DND-41 (cell line): ENCODE results near the gene PHF1.

Experiments
- ATAC-seq: fragments of 200-7000 bp; cut with Tn5 transposase; 3 replicates; pipeline ENCODE4 v1.9.1; 2021; ENCODE audit warnings: low read depth; ENCODE audit not compliant: insufficient read depth
- DNase-seq: peaks from one replicate; pipeline ENCODE4 v3.0.0-alpha.2; 2020
- H2AFZ ChIP-seq: 2 replicates; pipeline ENCODE4 v1.6.0; 2012; ENCODE audit warnings: low read depth, low read length
- H3K27ac ChIP-seq: 2 replicates; pipeline ENCODE4 v1.5.1; 2012; ENCODE audit warnings: low read length, inconsistent platforms
- H3K27me3 ChIP-seq: fragments of 200-600 bp; sonication (generic); 2 replicates; pipeline ENCODE4 v1.6.0; 2012; ENCODE audit warnings: low read length, mild to moderate bottlenecking, inconsistent platforms; ENCODE audit not compliant: insufficient read depth, poor library complexity
- H3K36me3 ChIP-seq: 2 replicates; pipeline ENCODE4 v1.5.1; 2012; ENCODE audit warnings: low read length, inconsistent platforms; ENCODE audit not compliant: insufficient read depth
- H3K4me1 ChIP-seq: 2 replicates; pipeline ENCODE4 v1.5.1; 2012; ENCODE audit warnings: mild to moderate bottlenecking, low read length; ENCODE audit not compliant: insufficient read depth
- H3K4me2 ChIP-seq: 2 replicates; pipeline ENCODE4 v1.6.0; 2012; ENCODE audit warnings: mild to moderate bottlenecking, moderate library complexity, low read length, inconsistent platforms; ENCODE audit not compliant: insufficient read depth
- H3K4me3 ChIP-seq, 2 experiments: fragments of 200-600 bp in 1 of 2; shearing (Covaris generic) in 1 of 2; 2 replicates each; pipeline ENCODE4 v1.5.1; 2012 to 2016; ENCODE audit warnings: inconsistent platforms in 2 of 2, low read length in 2 of 2, mild to moderate bottlenecking in 2 of 2, low read depth in 1 of 2, moderate library complexity in 1 of 2
- H3K79me2 ChIP-seq: 2 replicates; pipeline ENCODE4 v1.6.0; 2012; ENCODE audit warnings: low read length, inconsistent platforms; ENCODE audit not compliant: insufficient read depth
- H3K9ac ChIP-seq: 2 replicates; pipeline ENCODE4 v1.6.0; 2012; ENCODE audit warnings: low read depth, mild to moderate bottlenecking, inconsistent platforms, low read length, moderate library complexity
- H3K9me3 ChIP-seq: 2 replicates; pipeline ENCODE4 v1.5.1; 2012; ENCODE audit warnings: low read length, moderate library complexity, mild to moderate bottlenecking, inconsistent platforms; ENCODE audit not compliant: insufficient read depth, severe bottlenecking
- H4K20me1 ChIP-seq: 2 replicates; pipeline ENCODE4 v1.6.0; 2012; ENCODE audit warnings: low read length; ENCODE audit not compliant: insufficient read depth
- EZH2 ChIP-seq: IDR thresholded peaks from 3 replicates; pipeline ENCODE4 v1.6.1; 2012; ENCODE audit warnings: borderline replicate concordance, low read depth, mild to moderate bottlenecking, moderate library complexity, low read length, inconsistent platforms; ENCODE audit not compliant: severe bottlenecking
- TF ChIP-seq, protein P1 (sequence below): IDR thresholded peaks from 2 replicates; pipeline ENCODE4 v1.5.1; 2012; ENCODE audit warnings: borderline replicate concordance, low read length, moderate library complexity, mild to moderate bottlenecking; ENCODE audit not compliant: poor library complexity, severe bottlenecking; ENCODE audit errors: extremely low read depth

PHF1 gene

DNA sequence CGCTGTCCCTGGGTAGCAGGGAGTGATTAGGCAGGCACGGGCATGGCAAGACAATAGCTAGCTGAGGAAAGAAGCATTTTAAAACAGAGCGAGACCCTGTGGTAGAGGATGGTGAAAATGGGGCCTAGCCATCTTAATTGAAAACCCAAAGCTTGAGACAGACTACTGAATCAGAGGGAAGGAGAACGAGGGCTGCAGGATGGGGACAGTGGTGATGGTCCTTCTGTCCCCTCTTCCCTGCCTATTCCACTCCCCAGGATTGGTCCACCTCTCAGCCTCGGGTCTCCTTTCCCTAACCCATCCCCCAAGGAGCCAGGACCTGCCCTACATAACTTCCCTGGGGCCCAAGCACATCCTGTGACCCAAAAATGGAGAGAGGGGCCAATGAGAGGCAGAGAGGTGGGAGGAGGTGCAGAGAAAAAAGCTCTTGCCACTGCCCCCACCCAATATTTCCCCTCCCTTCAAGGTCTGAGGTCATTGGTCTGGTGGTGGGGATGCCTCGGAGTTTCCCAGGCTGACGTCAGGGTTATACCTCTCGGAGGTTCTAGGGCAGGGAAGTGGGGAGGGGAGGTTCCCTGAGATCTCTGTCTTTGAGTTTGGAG lies 8.0 kb downstream of the PHF1 start:
- Histone ChIP-seq H4K20me1 (peaks cover 20% of the 10 kb centered on the region; the same call in 1 of the 2 replicates), H3K27ac (peak overlapping the region; percentile 99), H3K27me3 (no peaks in the 10 kb centered on the region), H3K79me2 (peaks cover 58% of the 10 kb centered on the region), H3K9me3 (no peaks in the 10 kb centered on the region), H2AFZ (peak overlapping the region; percentile 85), H3K9ac (peak overlapping the region; percentile 86), H3K4me3 (peak overlapping the region; percentile 13 to 84; a peak in 3 of 4 replicates), H3K36me3 (peaks cover 34% of the 10 kb centered on the region), H3K4me1 (peaks cover 75% of the 10 kb centered on the region), H3K4me2 (peak overlapping the region; percentile 87)
- TF ChIP-seq, protein P1, sequence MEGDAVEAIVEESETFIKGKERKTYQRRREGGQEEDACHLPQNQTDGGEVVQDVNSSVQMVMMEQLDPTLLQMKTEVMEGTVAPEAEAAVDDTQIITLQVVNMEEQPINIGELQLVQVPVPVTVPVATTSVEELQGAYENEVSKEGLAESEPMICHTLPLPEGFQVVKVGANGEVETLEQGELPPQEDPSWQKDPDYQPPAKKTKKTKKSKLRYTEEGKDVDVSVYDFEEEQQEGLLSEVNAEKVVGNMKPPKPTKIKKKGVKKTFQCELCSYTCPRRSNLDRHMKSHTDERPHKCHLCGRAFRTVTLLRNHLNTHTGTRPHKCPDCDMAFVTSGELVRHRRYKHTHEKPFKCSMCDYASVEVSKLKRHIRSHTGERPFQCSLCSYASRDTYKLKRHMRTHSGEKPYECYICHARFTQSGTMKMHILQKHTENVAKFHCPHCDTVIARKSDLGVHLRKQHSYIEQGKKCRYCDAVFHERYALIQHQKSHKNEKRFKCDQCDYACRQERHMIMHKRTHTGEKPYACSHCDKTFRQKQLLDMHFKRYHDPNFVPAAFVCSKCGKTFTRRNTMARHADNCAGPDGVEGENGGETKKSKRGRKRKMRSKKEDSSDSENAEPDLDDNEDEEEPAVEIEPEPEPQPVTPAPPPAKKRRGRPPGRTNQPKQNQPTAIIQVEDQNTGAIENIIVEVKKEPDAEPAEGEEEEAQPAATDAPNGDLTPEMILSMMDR, result no peak
- no peak for TF ChIP-seq EZH2
- DNase-seq (no peak), ATAC-seq (no peak)

DNA sequence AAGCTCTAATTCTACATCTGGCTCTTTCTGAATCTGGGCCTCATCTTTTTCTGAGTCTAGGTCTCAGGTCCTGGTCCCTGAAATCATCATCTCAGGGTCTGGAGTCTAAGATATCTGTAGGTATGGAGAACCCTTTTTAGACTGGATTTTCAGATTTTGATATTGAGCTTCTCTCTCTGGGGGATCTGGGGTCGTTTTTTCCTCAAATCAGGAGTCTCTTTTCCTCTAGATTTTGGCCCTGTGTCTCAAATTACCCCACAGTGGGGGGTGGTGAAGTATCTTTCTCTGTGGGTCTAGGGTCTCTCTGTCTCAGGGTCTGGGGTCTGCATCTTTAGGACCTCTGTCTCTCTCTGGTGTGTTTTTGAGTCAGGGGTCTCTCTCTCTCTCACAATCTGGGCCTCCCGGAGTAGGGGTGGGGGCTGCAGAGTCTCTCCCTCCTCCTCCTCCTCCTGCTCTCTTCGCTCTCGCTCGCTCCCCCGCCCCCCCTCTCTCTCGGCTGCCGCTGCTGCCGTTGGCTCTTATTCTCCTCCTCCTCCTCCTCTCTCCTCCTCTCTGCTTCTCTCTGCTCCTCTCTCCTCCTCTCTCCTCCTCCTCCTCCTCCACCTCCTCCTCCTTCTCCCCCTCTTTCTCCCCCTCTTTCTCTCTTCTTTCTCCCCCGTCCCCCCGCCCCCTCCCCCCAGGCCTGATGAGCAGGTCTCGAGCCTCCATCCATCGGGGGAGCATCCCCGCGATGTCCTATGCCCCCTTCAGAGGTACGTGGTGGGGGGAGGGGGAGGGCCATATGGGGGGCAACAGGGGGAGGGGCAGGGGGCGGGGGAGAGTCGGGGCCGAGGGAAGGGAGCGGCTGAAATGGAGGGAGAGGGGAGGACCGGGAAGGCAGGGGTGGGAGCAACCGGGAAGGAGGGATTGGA lies 9.0 kb downstream of the PHF1 start, which contains the start of gene SYNGAP1:
SYNGAP1 (plus strand) TSS at position 486 of the 911 bp plus-strand sequence; CDS start at position 686, 200 bp downstream.
- no peak for TF ChIP-seq EZH2
- TF ChIP-seq, protein P1, result no peak
- peaks cover 20% of the 10 kb centered on the region; the same call in 1 of the 2 replicates for H4K20me1 ChIP-seq
- H3K9me3 ChIP-seq, result no peaks in the 10 kb centered on the region
- DNase-seq (peak; percentile 87), ATAC-seq (peak; percentile 40)
- H3K9ac ChIP-seq, result peak within 1 kb of the TSS; percentile 86
- H3K4me2 ChIP-seq, result peak within 1 kb of the TSS; percentile 87
- H3K27ac ChIP-seq, result peak within 1 kb of the TSS; percentile 99
- peaks cover 58% of the 10 kb centered on the region for H3K79me2 ChIP-seq
- peaks cover 82% of the 10 kb centered on the region for H3K4me1 ChIP-seq
- peak within 1 kb of the TSS; percentile 27 to 84; a peak in 3 of 4 replicates for H3K4me3 ChIP-seq
- peak within 1 kb of the TSS; percentile 85 for H2AFZ ChIP-seq
- no peaks in the 10 kb centered on the region for H3K27me3 ChIP-seq
- H3K36me3 ChIP-seq, result peaks cover 26% of the 10 kb centered on the region

DNA sequence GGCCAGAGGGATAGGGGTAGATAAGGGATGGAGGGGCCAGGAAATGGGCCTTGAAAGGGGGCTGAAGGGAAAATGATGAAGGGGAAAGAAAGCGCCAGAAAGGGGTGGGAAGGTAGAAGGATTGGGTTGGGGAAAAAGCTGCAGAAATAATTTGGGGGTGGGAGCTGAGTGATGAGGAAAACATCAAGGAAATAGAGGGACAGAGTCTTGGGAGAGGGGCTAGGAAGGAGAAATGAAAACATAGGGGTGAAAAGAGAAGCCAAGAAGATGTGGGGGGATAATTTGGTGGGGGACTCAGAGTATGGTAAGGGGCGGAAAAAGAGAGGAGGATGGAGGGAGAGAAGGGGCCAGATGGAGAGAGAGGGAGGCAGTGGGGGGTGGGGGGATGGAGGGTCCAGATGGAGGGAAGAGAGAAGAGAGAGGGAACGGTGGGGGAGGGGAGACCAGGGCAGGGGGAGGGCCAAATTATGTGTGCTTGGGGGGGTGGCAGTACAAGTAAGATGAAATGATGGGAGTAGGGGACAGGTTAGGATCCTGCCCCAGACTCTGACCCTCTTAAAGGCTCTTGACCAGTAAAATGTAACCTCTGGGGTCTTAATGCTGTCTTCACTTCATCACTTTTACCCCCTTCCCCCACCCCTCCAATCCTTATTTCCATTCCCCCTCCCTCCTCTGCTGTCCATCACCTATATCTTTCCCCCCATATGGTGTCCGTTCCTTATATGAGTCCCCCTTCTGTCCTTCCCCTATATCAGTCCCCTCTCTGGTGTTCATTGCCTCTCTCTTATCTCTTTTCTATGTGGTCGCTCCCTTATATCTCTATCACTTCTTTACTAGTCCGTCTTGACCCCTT lies 9.9 kb downstream of the PHF1 start:
- H4K20me1 ChIP-seq, result peaks cover 11% of the 10 kb centered on the region; the same call in 1 of the 2 replicates
- H3K9ac ChIP-seq, result peak overlapping the region; percentile 58
- H3K4me1 ChIP-seq, result peaks cover 82% of the 10 kb centered on the region
- H2AFZ ChIP-seq, result no peak overlapping the region
- no peak for DNase-seq
- no peaks in the 10 kb centered on the region for H3K27me3 ChIP-seq
- peak overlapping the region; percentile 65 for H3K27ac ChIP-seq
- H3K4me3 ChIP-seq, result peak overlapping the region; percentile 27 to 84; a peak in 3 of 4 replicates
- H3K36me3 ChIP-seq, result peaks cover 17% of the 10 kb centered on the region
- peaks cover 49% of the 10 kb centered on the region for H3K79me2 ChIP-seq
- no peak for TF ChIP-seq EZH2
- TF ChIP-seq, protein P1, result no peak
- peak overlapping the region; percentile 87 for H3K4me2 ChIP-seq
- H3K9me3 ChIP-seq, result no peaks in the 10 kb centered on the region
- ATAC-seq, result no peak
